ENCODE measurements around the gene GOLGA6C.

GRCh38 chr15:75217012-75217411, 41.1 kb upstream of the GOLGA6C start:
- TF ChIP-seq LEF1 (IDR thresholded peaks at IDR 0.05; ENCODE audit: borderline replicate concordance) (no peak), FOXM1 (IDR thresholded peaks at IDR 0.05; ENCODE audit: borderline replicate concordance) (no peak), BHLHE40 (IDR thresholded peaks at IDR 0.05; ENCODE audit: borderline replicate concordance) (no peak), FOXK2 (IDR thresholded peaks at IDR 0.05) (no peak), SP1 (IDR thresholded peaks at IDR 0.05) (no peak), FOXA1 (IDR thresholded peaks at IDR 0.05) (no peak), L3MBTL2 (conservative IDR thresholded peaks at IDR 0.05) (no peak), TARDBP (IDR thresholded peaks at IDR 0.05) (no peak), ARNT (IDR thresholded peaks at IDR 0.05) (no peak)
- TF ChIP-seq, protein P1, sequence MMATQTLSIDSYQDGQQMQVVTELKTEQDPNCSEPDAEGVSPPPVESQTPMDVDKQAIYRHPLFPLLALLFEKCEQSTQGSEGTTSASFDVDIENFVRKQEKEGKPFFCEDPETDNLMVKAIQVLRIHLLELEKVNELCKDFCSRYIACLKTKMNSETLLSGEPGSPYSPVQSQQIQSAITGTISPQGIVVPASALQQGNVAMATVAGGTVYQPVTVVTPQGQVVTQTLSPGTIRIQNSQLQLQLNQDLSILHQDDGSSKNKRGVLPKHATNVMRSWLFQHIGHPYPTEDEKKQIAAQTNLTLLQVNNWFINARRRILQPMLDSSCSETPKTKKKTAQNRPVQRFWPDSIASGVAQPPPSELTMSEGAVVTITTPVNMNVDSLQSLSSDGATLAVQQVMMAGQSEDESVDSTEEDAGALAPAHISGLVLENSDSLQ (IDR thresholded peaks at IDR 0.05) = no peak
